ENCODE data around the gene KHDC1.
"Not testable (repeated sequence)": the region's sequence is repeated elsewhere in the genome, so short reads cannot be mapped to it uniquely, and the experiment has no call there.

KHDC1 gene

DNA sequence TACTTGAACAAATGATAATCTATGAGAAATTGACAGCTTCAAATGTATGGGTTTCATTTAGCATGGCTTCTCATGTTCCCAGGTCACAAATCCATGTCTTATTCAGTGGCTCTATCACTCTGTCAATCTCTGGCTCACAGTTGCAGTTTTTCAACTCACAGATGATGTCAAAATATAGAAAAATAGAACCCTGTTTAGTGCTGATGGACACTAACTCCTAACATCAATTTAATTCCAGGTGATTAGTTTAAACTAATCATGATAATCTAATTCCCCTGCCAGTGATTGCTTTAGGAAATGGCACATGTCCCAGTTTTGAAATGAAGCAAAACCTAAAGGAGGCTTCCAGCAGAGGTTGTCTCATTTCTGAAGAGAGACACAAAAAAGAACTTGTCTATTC is 13.0 kb downstream of the KHDC1 start:
- DNase-seq (ENCODE audit: low spot score) = no peak

DNA sequence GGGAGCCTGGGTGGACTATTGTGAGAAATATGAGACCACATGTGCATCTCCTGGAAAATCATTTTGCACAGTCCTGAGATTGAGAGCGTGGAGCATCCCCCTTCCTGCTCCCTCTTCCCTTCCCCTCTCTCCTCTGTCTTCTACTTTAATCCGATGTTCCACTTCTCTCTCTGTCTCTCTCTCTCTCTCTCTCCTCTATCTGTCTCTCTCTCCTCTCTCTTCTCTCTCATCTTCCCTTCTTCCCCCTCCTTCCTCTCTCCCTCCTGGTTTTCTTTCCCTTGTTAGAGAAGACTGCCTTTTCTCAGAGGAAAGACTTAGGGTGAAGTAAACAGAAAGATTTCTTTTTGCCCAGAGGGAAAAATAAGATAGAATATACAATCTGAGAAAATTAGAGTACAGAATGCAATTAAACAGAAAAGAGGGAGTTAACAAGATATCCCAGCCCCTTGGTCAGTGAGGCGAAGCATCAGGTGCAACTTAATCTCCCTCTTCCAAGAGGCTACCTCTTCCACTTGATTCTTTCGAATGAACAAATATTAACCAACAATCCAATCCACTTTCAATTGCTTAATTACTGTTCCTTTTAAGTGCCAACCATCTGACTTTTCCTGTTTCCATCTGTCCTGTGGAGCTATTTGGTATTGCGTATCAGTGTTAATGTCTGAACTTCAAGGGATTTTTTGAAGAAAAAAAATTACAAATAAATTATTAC is 14.6 kb downstream of the KHDC1 start:
- no peak for DNase-seq (ENCODE audit: low spot score)

DNA sequence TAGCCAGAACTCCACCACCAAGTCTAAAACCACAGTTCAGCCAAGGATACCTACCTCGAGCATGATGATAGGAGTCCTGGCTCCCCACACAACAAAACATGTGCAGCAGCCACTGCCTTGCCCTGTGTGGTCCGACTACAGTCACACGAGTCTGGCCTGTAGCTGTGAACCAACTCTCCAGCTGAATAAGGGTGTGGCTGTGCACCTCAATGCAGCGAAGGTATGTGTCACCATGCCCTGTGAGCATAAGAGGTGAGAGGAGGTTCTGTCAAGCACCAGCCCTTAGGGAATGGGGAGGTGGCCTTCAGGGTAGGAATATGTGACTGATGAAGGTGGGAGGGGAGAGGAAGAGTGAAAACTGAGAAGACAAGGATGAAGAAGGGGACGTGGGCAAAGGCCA is 21.0 kb downstream of the KHDC1 start:
- DNase-seq (ENCODE audit: low spot score) = no peak

GRCh38 chr6:73240730-73241129 is 22.3 kb downstream of the KHDC1 start:
- DNase-seq (ENCODE audit: low spot score) = no peak

DNA sequence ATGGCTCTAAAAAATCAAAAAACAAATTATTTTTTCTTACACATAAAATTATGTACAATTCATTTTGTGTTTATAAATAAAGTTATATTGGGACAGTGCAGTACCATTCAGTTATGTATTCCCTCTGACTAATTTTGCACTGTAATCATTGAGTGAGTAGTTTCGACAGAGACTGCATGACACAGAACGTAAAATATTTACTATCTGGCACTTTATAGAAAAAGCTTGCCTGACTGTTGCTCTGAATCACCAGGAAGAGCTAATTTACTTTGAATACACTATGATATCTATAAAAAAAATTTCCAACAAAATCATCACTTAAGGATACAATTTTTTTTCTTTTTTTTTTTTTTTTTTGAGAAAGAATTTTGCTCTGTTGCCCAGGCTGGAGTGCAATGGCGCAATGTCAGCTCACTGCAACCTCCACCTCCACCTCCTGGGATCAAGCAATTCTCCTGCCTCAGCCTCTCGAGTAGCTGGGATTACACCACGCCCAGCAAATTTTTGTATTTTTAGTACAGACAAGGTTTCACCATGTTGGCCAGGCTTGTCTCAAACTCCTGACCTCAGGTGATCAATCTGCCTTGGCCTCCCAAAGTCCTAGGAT is 26.7 kb downstream of the KHDC1 start:
- DNase-seq (ENCODE audit: low spot score) = no peak

DNA sequence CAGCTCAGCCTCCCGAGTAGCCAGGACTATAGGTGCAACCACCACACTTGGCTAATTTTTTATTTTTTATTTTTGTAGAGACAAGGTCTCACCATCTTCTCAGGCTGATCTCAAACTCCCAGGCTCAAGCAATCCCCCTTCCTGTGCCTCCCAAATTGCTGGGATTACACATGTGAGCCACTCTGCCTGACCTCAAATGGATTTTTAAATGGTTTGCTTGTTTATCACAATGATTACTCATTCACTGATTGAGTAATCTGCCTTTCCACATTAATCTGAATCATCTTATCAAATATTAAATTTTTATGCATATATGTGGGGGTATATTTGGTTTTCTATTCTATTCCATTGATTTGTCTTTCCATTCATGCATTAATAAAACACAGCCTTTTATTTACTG is 28.3 kb downstream of the KHDC1 start:
- no peak for DNase-seq (ENCODE audit: low spot score)

DNA sequence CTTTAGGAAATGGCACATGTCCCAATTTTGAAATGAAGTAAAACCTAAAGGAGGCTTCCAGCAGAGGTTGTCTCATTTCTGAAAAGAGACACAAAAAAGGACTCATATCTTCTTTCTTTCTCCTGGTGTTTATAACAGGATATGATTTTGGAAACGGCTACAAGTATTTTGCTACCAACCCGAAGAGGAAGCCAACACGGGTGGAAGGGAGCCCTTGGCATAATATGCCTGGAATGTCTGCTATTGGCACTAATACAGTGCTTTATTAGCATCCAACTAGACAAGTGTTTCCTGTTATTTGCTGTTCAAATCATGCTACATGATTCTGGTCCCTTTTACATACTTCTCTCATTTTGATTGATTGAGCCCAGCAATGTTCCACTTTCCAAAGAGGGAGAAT is 29.0 kb downstream of the KHDC1 start:
- not testable (repeated sequence) for DNase-seq (ENCODE audit: low spot score)

GRCh38 chr6:73233048-73233447 is 29.9 kb downstream of the KHDC1 start:
- no peak for DNase-seq (ENCODE audit: low spot score)

GRCh38 chr6:73231986-73232391 is 31.0 kb downstream of the KHDC1 start:
- no peak for DNase-seq (ENCODE audit: low spot score)

DNA sequence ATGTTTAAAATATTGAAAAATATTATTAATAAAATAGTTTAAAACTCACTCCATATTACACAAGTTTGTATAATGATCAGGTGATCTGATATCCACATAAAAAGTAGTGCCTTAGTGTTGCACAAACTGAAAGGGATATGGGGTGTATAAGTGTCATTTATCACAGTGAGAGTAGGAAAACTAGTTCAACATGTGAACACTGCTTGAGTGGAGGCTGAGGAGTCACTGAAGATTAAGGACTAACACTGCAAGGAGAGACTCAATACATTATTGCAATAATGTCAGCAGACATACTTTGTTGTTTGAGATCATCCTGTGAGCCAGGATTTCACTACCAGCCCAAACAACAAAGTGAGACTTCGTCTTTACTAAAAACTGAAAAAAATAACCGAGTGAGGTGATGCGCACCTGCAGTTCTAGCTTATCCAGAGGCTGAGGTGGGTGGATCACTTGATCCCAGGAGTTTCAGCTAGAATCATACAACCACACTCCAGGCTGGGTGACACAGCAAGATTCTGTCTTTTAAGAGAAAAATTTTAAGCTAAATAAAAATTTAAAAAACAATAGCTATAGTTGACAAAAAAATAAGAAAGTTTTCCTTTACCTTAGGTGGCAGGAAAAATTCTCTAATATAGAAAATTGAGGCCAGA is 35.3 kb downstream of the KHDC1 start:
- DNase-seq (ENCODE audit: low spot score) = no peak

DNA sequence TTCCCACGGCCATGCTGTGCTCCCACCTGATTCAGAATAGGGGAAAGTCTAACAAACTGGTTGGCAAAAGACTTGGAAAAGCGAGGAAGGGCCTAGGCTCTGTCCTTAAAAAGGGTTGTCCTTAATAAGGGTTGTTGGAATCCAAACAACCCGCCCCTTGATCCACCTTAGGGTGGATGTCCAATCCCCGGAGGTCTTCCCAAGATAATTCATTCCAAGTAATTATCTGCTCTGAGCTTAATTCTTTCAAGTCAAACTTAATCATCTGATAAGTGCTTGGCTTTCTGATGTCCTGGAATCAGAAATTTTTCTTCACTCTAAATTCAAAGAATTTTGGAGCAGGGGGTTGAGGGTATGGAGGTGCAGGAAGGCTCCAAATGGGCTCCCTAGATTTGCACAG is 37.6 kb downstream of the KHDC1 start, which contains the start of gene KHDC1L:
Gene KHDC1L (minus strand): TSS at position 101 of the 400 bp plus-strand sequence. CDS start 88 bp downstream, at position 13.
- DNase-seq (ENCODE audit: low spot score) = no peak

DNA sequence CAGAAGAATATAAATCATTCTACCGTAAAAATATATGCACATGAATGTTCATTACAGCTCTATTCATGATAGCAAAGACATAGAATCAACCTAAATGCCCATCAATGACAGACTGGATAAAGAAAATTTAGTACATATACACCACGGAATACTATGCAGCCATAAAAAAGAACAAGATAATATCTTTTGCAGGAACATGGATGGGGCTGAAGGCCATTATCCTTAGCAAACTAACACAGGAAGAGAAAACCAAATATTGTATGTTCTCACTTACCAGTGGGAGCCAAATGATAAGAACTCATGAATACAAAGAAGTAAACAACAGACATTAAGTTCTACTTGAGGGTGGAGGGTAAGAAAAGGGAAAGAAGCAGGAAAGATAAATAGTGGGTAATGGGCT is 46.1 kb downstream of the KHDC1 start:
- DNase-seq (ENCODE audit: low spot score) = no peak

DNA sequence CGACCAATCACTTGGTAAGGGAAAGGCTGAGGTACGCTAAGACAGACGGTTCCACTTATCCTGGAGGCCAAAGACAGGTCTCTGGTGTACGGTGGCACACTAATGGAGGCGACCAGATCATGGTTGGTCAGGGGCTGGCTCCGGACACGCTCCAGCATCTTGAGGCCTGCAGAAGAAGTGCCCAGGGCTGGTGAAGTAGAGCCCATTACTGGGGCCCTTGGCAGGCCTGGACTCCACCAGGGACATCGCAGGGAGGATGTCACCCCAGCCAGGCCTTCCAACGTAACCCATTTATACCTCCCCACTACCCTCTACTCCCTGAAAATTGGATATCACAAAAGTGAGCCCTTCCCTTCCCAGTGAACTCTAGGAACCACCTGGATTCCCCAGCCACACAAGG is 53.9 kb downstream of the KHDC1 start:
- DNase-seq (ENCODE audit: low spot score) = no peak

DNA sequence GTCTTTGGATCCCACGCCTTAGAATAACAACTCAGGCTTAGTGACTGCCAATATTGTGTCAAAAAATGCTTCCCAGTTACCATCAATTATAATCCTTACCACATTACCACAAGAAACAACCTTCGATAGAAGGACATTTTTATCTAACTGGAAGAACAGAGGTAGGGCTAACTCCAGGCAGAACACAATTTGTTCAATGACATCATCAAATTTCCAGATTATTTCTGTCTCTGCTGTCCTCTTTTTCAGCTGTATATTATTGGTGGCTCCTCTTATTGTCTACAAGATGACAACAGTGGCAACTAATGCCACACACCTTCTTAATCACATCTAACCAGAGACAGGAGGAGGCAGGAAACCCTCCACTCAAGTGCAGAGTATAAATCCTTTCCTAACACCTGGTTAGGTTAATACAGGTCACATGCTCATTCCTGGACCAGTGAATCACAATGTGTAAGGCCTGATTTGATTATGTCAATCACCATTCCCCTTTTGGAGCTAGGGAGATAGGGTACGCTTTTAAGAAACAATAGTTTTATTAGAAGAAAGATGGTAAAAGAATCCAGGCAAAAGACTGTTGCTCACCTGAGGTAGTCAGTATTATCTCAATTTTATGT is 55.7 kb downstream of the KHDC1 start:
- DNase-seq (ENCODE audit: low spot score) = no peak

- DNase-seq (ENCODE audit: low spot score) = no peak
Observed at GRCh38 chr6:73204252-73204651, 58.7 kb downstream of the KHDC1 start.

DNA sequence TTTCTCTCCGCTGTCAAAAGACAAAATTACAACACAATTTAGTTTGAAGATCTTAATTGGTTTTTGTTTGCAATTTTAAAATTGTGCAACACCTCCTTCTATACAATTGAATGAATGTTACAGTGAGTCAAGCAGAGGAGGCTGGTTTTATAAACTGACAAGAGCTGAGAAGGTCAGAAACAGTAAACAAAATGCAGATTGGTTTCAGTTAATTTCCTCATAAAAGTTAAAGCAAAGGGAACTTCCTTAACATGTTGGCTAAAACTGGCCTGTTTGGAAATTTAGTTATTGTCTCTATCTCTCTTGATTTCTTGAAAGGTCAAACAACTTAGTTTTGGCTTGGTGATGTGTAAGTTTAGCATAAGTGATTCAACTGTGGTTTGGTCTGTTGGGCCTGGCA is 59.9 kb downstream of the KHDC1 start:
- no peak for DNase-seq (ENCODE audit: low spot score)

GRCh38 chr6:73200735-73201134 is 62.3 kb downstream of the KHDC1 start:
- no peak for DNase-seq (ENCODE audit: low spot score)

- no peak for DNase-seq (ENCODE audit: low spot score)
Observed at GRCh38 chr6:73200247-73200646, 62.7 kb downstream of the KHDC1 start.

- no peak for DNase-seq (ENCODE audit: low spot score)
Observed at GRCh38 chr6:73194744-73195143, 68.3 kb downstream of the KHDC1 start.

DNA sequence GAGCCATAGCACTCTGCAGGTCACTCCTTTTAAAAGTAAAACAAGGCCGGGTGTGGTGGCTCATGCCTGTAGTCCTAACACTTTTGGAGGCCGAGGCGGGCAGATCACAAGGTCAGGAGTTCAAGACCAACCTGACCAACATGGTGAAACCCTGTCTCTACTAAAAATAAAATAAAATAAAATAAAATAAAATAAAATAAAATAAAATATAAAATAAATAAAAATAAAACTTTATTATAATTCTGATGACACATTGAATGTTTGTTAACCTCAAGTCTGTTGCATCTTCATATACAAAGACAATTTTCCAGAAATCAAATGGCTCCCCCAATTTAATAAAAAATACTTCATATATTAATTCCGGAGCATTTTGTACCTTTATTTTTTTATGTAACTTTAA is 69.7 kb downstream of the KHDC1 start:
- not testable (repeated sequence) for DNase-seq (ENCODE audit: low spot score)

All from iPS-NIHi11 (cell line).